Stomach smooth muscle (tissue), 2 donors: ENCODE data around the gene INPP5E.

Experiments used
- H3K27ac ChIP-seq: one replicate; pipeline ENCODE4 v1.7.0; 2013; ENCODE audit warnings: mild to moderate bottlenecking, low read length, inconsistent platforms
- H3K27me3 ChIP-seq, 2 donors: one replicate each; pipeline ENCODE4 v1.7.0; 2013; ENCODE audit warnings: low read length in 2 of 2; ENCODE audit not compliant: insufficient read depth in 2 of 2, control insufficient read depth in 1 of 2
- H3K36me3 ChIP-seq, 2 donors: one replicate each; pipeline ENCODE4 v1.7.0; 2013; ENCODE audit warnings: low read length in 2 of 2; ENCODE audit not compliant: control insufficient read depth in 2 of 2, insufficient read depth in 2 of 2
- H3K4me1 ChIP-seq: one replicate; pipeline ENCODE4 v1.7.0; 2013; ENCODE audit warnings: low read length; ENCODE audit not compliant: control insufficient read depth, insufficient read depth
- H3K4me3 ChIP-seq, 2 donors: one replicate each; pipeline ENCODE4 v1.7.0; 2013; ENCODE audit warnings: low read length in 2 of 2
- H3K9ac ChIP-seq, 2 donors: one replicate each; pipeline ENCODE4 v1.7.0; 2013; ENCODE audit warnings: low read length in 2 of 2, mild to moderate bottlenecking in 1 of 2
- H3K9me3 ChIP-seq, 2 donors: one replicate each; pipeline ENCODE4 v1.7.0; 2013; ENCODE audit warnings: low read length in 2 of 2; ENCODE audit not compliant: control insufficient read depth in 2 of 2
- donor health status: healthy.
- donor health status: Pancreatic carcinoma.

The INPP5E gene

GRCh38 chr9:136380381-136380780 lies 59.3 kb downstream of the INPP5E start:
- Histone ChIP-seq H3K36me3 (peaks cover 7 to 17% of the 10 kb centered on the region in 2 donors), H3K4me1 (peaks cover 2% of the 10 kb centered on the region), H3K9me3 (no peaks in the 10 kb centered on the region), H3K4me3 (no peak overlapping the region), H3K27ac (no peak overlapping the region), H3K27me3 (no peaks in the 10 kb centered on the region), H3K9ac (no peak overlapping the region)

DNA sequence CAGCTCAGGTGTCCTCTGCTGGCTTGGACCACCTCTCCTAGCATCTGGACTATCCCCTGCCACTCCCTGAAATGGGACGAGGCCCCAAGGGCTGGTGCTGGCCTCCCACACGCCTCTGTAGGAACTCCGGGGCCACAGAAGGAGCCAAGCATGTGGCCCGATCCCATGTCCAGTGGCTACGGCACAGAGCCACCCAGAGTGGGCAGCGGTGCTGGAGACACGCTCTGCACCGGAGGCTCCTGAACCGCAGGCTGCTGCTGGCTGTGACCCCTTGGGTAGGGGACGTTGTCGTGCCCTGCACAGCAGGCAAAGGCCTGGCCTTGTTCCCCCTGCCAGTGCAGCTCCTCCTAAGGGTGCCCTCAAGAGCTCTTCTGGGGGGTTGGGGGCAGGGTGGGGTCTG lies 59.8 kb downstream of the INPP5E start:
- Histone ChIP-seq H3K4me3 (no peak overlapping the region), H3K4me1 (peaks cover 2% of the 10 kb centered on the region), H3K36me3 (peaks cover 7 to 14% of the 10 kb centered on the region in 2 donors), H3K9ac (no peak overlapping the region), H3K9me3 (no peaks in the 10 kb centered on the region), H3K27ac (no peak overlapping the region), H3K27me3 (no peaks in the 10 kb centered on the region)

DNA sequence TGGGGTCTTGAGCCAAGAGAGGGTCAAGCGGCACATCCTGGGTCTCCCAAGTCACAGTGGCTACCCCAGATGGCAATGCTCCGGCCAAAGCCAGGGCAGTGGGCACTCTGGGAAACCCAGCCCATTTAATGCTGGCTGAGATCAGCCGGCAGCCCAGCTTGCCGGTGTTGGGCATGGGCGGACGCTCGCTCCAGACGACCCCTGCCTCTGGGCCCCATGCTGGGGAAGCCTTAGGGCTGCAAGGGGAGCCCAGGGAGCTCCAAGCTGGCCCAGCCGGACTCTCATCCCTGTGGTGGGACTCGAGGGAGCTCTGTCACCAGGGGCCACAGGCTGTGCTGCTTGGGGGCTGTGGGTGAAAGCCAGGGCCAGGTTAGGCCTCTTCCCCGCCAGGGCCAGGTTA lies 60.2 kb downstream of the INPP5E start:
- Histone ChIP-seq H3K4me1 (peaks cover 2% of the 10 kb centered on the region), H3K4me3 (no peak overlapping the region), H3K27me3 (no peaks in the 10 kb centered on the region), H3K36me3 (peaks cover 7 to 16% of the 10 kb centered on the region in 2 donors), H3K27ac (no peak overlapping the region), H3K9ac (no peak overlapping the region), H3K9me3 (no peaks in the 10 kb centered on the region)

DNA sequence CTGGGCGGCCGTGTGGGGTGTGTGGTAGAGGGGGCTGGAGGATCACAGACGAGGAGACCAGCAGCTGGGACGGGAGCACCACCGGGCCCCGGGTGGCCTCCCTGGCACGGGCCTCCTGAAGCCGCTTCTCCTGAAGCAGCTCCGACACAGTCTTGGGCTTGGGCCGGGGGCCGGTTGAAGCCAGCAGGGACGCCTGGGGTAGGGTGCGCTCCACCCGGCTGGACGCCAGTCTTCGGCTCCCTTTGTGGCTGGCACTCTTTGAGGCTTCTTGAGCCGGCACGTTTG lies 60.7 kb downstream of the INPP5E start:
- Histone ChIP-seq H3K9ac (no peak overlapping the region), H3K36me3 (peaks cover 2 to 16% of the 10 kb centered on the region in 2 donors)

More for the DNA sequence above, 60.7 kb downstream of the INPP5E start:
- Histone ChIP-seq H3K4me3 (no peak overlapping the region), H3K9me3 (no peaks in the 10 kb centered on the region), H3K27ac (no peak overlapping the region), H3K27me3 (no peaks in the 10 kb centered on the region), H3K4me1 (peaks cover 2% of the 10 kb centered on the region)
